ENCODE data around the gene RSU1.

The RSU1 gene

DNA sequence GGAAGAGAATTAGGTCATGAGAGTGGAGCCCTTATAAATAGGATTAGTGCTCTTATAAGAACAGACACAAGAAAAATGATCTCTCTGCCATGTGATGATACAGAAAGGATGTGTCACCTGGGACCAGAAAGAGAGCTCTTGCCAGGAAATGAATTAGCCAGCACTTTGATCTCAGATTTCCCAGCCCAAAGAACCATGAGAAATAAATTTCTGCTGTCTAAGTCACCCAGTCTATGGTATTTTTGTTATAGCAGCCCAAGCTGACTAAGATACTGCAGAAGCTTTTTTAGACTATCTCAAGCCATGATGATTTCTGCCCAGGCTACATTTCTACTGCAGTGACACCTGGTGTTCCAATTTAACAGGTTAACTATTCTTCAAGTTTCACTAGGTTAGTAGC is 84.8 kb downstream of the RSU1 start:
- DNase-seq, result no peak

DNA sequence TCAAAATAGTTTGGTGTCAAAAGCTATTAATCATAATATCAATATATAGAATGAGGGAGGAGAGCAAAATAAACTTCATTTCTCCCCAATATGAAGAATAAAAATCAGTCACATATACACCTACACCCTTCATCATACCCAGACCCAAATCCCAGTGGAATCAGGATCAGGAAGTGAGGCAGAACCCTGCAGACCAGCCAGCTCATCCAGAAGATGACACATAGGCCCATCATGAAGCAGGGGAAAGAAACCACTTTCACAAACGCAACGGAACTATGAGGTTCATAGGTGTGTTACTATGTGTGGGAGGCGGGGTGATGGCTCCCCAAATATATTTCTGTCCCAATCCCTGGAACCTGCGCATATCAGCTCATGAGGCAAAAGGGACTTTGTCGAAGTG is 89.0 kb downstream of the RSU1 start:
- DNase-seq, result no peak

DNA sequence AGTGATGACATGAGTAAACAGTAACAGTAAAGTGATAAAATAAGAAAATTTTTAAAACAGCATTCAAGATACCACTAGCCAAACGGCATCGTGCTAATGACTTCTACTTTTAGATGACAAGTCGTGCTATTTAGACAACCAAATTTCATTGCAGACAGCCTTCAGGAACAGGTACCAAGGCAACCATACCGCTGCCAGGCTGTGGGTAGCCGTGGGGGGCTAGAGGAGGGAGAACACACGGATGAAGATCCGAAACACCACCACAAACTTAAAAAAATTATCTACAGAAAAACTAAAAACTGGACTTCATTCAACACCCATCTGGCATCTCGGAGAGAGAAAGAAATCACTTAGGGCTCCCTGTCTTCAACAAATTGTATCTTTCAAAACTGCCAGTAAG is 89.6 kb downstream of the RSU1 start:
- no peak for DNase-seq

DNA sequence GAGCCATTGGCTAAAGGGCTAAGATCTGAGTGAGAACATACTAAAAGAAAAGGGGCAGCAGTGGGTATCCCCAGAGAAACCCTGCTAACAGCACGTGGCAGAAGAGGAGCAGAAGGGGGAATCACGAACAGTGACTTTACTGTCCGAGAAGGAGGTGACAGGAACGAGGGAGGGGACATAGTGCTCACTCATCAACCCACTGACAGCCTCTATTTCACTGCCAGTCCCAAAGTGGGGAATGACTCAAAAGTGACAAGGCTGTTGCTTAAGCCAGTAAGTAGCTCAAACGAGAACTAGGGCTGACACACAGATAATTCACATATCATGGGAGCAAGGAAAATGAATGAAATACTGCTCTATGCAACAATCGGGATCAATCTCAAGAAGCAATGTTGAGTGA is 92.7 kb downstream of the RSU1 start:
- no peak for DNase-seq

DNA sequence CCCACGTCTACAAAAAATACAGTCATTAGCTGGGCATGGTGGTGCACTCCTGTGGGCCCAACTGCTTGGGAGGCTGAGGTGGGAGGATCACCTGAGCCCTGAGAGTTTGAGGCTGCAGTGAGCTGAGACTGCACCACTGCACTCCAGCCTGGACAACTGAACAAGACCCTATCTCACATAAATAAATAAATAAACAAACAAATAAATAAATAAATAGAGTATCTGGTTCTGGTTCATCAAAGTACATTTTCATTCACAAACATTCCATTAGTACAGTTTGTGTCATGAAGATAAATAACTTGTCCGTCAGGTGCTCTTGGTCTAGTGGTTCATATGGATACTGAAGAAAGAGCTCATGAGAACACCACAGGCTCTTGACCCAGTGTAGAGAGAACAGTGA is 96.4 kb downstream of the RSU1 start:
- no peak for DNase-seq

DNA sequence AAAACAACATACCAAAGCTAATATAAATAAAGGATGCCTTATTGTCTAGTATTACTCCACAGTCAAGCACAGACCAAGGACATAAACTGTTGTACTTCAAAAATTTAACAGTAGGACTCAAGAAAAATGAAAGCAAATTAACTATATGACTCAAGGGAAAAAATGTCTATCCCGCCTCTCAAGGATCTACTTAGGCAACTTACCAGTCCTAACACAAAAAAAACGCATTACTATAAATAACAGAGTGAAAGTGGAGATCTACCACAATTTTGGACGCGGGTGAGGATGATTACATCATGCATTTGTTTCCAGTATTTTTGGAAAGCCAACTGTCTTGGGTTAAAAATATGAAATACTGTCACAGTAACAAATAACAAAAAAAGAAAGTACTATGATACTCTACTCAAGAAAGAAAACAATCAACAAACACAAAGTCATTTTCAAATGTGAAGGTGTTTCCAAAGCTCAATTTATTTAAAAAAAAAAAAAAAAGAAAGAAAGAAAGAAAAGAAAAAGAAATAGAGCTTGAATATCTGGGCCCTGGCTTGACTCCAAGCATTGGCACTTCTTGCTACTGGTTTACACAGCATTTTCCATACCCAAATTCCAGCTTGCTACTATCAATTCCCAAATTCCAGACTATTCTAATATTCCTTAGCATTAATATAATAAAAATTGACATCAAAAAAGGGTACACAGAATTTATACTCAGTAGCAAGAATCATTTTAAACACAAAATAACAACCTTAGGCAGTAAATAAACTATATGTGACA is 99.4 kb downstream of the RSU1 start:
- DNase-seq, result no peak

DNA sequence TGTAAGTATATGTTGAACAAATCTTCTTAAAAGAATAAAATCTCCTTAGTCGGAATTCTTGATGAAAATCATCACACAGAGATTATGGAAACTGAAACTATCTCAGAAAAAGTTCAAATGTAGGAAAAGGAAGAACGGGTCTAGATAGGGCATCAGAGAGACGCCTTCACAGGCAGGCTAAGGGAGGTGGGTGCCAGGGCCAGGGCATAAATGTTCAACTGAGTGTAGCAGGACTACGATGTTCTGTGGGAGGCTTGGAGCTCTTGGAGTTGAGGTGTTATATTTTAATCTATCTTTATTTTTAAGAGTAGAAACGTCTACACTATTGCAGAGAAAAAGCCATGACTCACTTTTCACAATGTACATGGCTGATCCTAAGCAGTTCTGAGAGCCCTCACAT is 101.2 kb downstream of the RSU1 start:
- DNase-seq, result no peak

DNA sequence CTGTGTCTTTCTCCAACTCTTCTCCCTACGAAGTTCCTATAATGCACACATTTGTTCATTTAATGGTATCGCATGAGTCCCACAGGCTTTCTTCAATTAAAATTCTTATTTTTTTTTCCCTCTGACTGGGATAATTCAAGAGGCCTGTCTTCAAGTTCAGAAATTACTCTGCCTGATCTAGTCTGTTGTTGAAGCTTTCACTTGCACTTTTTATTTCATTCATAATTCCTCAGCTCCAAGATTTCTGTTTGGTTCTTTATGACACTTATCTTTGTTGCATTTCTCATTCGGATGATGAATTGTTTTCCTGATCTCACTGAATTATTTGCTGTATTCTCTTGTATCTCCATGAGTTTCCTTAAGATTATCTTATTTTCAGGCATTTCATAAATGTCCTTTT is 103.9 kb downstream of the RSU1 start:
- DNase-seq, result no peak

DNA sequence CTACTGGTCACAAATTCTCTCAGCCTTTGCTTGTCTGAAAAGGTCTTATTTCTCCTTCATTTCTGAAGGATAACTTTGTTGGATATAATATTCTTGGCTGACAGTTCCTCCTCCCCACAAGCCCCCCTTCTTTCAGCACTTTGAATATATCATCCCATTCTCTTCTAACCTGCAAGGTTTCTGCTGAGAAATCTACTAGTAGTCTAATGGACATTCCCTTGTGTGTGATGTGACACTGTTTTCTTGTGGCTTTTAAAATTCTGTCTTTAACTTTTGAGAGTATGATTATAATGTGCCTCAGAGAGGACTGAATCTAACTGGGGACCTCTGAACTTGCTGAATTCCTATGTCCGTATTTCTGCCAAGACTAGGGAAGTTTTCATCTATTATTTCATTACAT is 104.3 kb downstream of the RSU1 start:
- DNase-seq, result no peak

DNA sequence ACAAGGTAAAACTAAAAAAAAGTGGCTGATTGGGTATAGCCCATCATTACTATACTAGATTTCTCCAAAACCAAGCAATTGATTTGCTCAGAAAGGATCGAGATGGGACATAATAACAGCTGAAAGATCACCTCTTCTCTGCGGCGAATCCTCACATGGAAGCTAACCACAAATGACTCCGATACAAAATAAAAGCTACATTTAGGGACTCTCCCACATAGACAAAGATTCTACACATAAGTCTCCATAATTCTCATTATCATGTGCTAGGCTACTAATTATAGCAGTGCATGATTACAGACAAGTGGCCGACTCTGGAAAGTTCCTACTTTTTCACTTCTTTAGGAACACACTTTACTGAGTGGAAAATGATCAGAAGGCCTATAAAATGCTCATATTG is 116.9 kb downstream of the RSU1 start:
- DNase-seq, result no peak

DNA sequence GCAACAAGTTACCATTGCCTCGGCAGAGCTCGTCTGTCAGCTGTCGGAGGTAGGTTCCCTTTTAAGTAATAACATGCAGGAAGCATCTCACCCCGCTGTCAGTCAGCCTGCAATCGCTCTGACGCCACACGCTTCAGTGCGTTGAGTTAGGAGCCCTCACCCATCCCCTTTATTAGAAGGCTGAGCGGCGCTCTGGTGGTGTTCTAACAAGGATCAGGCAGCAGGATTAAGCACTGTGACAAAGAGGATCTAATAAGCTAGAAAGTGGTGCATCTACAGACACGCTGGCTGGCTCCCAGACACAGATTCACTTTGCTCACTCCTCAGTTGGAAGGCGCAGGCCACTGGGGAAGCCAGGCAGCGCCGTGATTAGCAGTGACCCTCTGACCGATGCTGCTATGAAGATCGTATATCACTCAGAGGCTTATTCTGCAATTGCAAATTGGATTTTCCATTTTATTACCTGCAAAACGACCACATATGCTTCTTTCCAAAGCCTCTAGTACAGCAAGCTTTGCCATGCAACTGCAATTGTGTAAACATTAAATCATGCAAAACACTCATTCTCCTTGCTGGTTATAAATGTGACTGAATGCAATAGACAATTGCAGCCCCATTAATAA is 117.7 kb downstream of the RSU1 start:
- DNase-seq, result no peak

DNA sequence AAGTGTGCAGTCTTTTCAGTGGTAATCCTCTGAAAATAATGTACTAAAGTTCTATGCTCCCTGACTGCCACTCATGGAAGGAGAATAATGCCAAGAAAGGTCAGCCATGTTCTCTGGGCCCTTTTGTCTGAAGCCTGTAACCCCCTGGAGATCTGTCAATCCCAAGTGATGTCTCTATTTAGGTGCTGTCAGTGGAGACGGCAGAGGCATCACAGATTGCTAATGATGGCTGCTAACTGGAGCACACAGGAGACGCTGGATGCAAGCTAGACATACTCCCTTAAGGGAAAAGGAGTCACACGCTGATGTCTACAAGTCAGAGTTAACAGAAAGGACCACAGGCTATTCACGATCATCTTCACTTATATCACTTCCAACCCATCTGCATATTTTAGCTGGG is 118.8 kb downstream of the RSU1 start:
- no peak for DNase-seq

DNA sequence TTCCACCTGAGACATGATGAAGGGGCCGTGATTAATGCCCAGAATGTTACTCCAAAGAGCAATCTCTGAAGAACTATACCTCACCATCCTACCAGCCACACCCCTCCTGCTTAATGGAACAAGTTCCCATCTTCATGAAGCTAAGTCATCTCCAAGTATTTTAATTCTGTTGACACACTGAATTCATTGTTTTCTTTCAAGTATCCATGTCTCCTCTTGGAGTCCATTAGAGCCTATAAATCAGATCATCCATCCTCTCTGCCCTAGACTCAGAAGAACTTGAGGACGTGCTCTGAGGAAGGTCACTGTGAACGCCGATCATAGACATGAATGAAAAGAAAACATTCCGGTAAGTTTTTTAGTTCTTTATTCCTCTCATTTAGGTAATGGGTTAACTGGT is 126.8 kb downstream of the RSU1 start:
- DNase-seq, result no peak

DNA sequence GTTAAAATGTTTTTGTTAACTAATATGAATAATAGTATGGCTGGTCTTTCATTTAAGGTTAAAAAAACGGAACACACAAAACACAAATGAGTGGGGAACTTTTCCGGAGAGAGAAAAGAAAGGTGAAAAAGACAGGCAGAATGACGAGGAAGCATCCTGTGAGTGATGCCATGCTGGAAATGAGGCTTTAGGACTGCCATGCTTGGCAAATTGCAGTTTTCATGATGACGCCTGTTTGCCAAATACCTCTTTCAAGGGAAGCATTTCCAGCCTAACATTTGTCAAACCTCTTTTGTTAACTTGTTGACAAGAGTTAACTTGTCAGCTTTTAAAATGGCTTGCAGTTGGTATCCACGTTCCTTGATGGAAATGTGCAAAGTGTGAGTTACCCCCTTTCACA is 127.5 kb downstream of the RSU1 start:
- DNase-seq, result no peak

DNA sequence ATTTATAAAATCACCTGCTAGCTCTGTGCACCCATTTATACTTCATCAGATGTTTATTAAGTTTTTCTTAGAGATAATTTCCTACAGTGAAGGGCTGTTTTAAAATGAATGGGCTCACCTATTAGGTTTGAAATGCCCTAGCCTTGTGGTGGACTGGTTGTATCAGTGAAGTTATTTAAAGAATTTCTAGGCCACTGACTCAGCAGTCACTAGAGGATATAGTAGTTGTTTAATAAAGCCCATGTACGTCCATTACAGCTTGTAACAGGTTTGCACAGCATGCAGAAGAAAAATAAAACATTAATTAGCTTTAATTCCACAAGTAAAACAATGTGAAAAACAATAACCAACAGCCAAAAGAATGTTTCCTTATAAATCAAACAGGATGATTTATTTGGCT is 128.0 kb downstream of the RSU1 start:
- DNase-seq, result no peak

DNA sequence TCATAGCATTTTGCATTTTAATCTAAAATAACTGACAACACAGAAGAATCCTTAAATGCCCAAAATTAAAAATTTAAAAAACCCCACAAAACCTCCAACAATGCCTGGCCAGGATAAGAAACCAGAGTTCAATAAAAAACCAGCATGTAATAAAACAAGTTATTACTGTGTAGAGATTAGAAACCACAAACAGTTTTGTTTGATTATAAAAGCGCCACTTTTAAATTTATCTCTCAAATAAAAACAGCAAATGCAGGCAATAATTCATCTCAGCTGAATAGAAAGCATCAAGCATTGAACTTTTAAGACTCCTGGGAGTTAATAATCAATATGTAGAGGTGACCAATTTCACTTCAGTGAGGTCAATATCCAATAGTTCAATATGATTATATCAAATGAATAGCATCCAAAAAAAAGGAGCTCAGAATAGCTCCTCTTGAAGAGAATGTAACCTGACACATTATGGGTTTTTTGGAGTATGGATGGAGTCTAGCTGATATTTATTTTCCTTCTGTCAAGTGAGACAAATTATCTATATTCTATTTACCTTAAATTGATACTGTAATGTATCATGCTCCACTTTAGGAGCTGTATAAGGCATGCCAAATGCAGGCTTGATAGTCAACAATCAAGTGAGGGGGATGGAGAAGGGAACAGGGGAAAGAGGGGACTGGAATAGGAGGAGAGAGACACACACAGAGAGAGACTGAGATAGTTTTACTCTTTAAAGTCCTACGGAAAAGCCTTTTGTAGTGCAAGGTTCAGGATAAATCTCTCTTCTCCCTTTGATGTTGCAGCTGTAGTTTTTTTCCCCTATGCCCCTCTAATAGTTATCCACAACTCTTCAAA is 130.9 kb downstream of the RSU1 start:
- DNase-seq, result no peak

DNA sequence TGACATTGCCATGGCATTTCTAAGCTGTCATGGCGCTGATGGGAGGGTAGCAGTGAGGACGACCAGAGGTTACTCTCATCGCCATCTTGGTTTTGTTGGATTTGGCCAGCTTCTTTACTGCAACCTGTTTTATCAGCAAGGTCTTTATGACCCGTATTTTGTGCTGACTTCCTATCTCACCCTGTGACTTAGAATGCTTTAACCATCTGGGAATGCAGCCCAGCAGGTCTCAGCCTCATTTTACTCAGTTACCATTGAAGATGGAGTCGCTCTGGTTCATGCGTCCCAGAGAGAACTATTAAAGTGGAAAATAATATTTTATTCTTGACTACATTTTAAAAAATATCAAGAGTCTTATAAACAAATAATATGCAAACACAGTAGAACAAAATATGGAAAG is 131.7 kb downstream of the RSU1 start:
- no peak for DNase-seq

DNA sequence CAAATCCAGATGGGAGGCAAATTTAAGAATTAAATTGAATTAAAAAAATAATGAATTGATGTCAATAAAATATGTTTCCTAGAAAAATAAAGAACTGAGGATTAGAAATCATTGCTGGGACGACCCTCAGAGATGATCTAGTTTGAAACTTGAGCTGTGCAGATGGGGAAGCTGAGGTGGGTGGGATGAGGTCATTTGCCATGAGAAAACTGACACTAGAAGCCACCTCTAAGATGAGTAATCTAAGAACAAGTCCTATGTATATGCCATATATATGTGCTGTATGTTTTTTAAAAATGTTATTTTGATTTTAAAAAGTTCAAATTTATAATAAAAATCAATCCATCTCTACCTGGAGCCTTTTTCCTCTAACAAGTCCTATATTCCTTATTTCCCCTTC is 135.7 kb downstream of the RSU1 start:
- DNase-seq, result no peak

DNA sequence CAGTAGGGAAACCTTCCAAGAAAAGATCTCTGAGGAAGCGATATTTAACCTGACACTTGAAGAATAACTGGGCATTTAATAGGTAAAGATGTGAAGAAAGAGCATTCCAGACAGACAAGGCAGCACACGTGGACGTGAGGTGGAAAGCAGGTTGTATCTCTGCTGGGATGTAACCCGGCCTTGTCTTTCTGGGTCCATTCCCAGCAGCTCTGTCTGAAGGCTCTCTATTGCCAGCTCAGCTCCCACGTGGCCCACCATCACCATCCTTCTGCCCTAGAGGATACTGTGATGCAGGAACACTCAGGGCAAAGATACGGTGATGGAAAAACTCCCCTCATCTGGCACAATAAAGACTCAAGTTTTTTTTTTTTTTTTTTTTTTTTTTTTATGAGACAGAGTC is 137.7 kb downstream of the RSU1 start:
- no peak for DNase-seq

DNA sequence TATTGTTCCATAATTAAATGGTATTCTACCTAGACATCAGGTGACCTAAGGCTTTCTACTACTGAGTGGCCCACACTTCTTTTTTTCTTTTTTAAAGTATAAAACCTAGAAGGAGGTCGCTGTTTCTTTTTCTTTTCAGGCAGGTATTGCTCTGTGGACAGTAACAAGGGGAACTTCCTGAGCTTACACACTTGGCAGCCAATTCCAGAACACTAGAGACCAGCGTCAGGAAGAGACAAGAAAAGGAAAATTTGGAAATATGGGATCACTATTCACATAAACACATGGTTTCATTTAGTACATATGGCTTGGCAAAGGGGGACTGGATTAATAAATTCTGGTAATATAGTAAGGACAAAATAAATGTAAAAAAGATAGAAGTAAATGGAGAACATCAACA is 141.9 kb downstream of the RSU1 start:
- DNase-seq, result no peak

DNA sequence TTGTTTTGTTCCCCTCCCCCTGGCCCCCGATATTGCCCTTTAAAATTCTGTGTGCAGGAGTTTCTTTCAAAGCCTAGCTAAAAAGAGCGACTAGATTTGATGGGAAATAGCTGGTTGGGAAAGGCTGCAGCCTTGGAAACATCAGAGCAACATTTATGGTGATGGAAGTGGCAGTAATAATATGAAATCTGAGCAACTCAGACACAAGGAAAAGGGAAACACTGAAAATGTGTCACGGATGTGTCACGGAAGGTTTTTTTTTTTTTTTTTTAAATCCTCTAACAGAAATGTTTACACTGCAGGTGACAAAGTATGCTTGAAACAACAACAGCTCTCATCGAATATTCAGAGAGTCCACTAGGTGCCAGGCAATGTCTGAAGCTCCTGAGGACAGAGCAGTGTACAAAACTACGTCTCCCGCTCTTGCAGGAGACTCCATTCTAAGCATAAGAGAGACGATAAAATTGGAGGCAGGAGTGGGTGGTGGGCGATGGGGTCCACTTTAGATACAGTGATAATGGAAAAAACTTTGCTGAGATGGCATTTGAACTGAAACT is 143.0 kb downstream of the RSU1 start:
- no peak for DNase-seq

DNA sequence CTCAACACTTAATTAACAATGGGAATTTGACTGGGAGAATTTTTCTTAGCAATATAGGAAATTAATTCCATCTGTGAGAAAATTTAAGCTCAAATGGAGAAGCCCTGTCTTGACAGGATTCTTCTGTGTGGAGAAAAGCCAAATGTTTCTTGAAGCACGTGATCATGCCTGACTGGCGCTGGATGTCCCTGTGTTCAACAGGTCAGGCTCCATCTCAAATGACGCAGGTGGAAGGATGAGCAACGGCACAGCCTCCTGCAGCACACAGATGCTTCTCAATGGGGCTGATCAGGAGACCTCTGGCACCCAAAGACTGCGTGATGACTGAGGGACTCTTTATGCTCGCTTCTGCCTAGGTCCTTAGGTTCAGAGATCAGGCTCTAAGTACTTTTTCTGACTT is 143.8 kb downstream of the RSU1 start:
- DNase-seq, result no peak

DNA sequence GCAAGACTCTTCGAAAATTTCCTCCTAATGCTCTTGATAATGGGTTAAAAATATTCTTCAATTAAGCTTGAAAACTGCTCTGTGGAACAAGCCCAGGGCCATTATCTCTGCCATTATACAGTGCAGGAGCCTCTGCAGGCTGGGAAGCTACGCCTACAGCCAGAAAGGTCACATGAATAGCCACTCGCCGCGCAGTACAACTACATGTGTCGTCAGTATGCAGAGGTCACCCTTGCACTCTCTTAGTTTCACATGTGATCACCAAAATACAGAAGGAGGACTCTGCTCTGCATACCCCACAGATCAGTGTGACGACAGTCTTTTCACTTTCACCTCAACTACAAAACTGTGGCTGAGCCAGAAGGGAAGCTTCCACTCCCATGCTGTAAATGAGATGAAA is 153.8 kb downstream of the RSU1 start:
- no peak for DNase-seq

DNA sequence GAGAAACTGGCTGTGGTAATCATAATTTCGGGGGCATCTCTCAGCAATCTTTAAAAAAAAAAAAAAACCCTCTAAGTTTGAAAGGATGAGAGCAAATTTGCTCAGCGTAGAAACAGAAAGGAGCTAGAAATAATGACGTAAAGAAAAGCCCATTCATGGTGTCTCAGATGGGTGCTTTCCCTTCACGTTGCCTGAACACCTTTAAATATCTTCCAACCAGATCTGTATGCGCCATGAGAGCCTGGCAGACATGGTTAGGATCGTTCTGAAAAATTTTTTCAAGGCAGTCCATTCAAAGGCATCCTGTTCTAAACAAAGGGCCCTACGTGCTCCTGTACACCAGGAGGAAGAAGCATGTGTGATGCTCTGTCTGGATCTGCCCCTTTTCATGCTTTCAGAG is 154.3 kb downstream of the RSU1 start:
- no peak for DNase-seq

Measured in NCI-H1436 treated with DMSO at 0.1 percent for 48 hours (cell line).